Neural cell (in vitro differentiated cells): ENCODE data around the gene CLSTN1. TPM values are rescaled to one million over a fixed set of nuclear protein-coding genes. Genes with fewer than 3 reads are reported as not detected.

ENCODE experiments used
- H2AFZ ChIP-seq: fragments of 200-600, 300-800 bp; sonication (generic), shearing (Covaris generic); 2 replicates; pipeline ENCODE4 v1.6.0; 2014; ENCODE audit warnings: low read depth, mild to moderate bottlenecking, antibody characterized with exemption, low read length, moderate library complexity
- H3F3A ChIP-seq: fragments of 200-600 bp; shearing (Covaris generic); 2 replicates; pipeline ENCODE4 v1.6.1; 2016; ENCODE audit warnings: mild to moderate bottlenecking, moderate library complexity, mixed read lengths, antibody characterized with exemption, low read length; ENCODE audit not compliant: insufficient read depth, poor library complexity, severe bottlenecking
- H3K27ac ChIP-seq: fragments of 200-600, 300-800 bp; sonication (generic), shearing (Covaris generic); 2 replicates; pipeline ENCODE4 v1.5.1; 2014; ENCODE audit warnings: mild to moderate bottlenecking, low read length, moderate library complexity
- H3K27me3 ChIP-seq: fragments of 300-800, 200-600 bp; sonication (generic), shearing (Covaris generic); 2 replicates; pipeline ENCODE4 v1.6.0; 2014; ENCODE audit warnings: mild to moderate bottlenecking, low read depth, low read length, moderate library complexity; ENCODE audit not compliant: insufficient read depth
- H3K36me3 ChIP-seq: fragments of 300-800, 200-600 bp; sonication (generic), shearing (Covaris generic); 2 replicates; pipeline ENCODE4 v1.5.1; 2014; ENCODE audit warnings: mild to moderate bottlenecking, antibody characterized with exemption, low read length, moderate library complexity; ENCODE audit not compliant: insufficient read depth
- H3K4me2 ChIP-seq: fragments of 300-800, 200-600 bp; sonication (generic), shearing (Covaris generic); 2 replicates; pipeline ENCODE4 v1.6.0; 2014; ENCODE audit warnings: mild to moderate bottlenecking, low read length
- H3K4me3 ChIP-seq: fragments of 300-800, 200-600 bp; sonication (generic), shearing (Covaris generic); 2 replicates; pipeline ENCODE4 v1.5.1; 2014; ENCODE audit warnings: mild to moderate bottlenecking, low read length, moderate library complexity
- H3K79me2 ChIP-seq: fragments of 200-600 bp; shearing (Covaris generic); replicated peaks from 2 replicates; pipeline ENCODE4 v1.6.0; 2014; ENCODE audit warnings: mild to moderate bottlenecking, low read length, moderate library complexity; ENCODE audit not compliant: insufficient read depth
- H3K9ac ChIP-seq: fragments of 300-800, 200-600 bp; sonication (generic), shearing (Covaris generic); 2 replicates; pipeline ENCODE4 v1.6.1; 2016; ENCODE audit warnings: mild to moderate bottlenecking, low read length, mixed read lengths
- H3K9me2 ChIP-seq: fragments of 200-600 bp; shearing (Covaris generic); 2 replicates; pipeline ENCODE4 v1.6.1; 2016; ENCODE audit warnings: mild to moderate bottlenecking, low read length, mixed read lengths; ENCODE audit not compliant: insufficient read depth
- H3K9me3 ChIP-seq: fragments of 200-600, 300-800 bp; sonication (generic), shearing (Covaris generic); 2 replicates; pipeline ENCODE4 v1.6.1; 2016; ENCODE audit warnings: mild to moderate bottlenecking, mixed run types, low read length, moderate library complexity, mixed read lengths
- H4K20me1 ChIP-seq: fragments of 200-600 bp; shearing (Covaris generic); 2 replicates; pipeline ENCODE4 v1.6.1; 2016; ENCODE audit warnings: mild to moderate bottlenecking, mixed run types; ENCODE audit not compliant: insufficient read depth
- EP300 ChIP-seq: fragments of 450-650 bp; conservative IDR thresholded peaks from 2 replicates; pipeline ENCODE4 v1.6.1; 2014; ENCODE audit warnings: antibody characterized with exemption, mild to moderate bottlenecking, moderate library complexity; ENCODE audit not compliant: poor library complexity, severe bottlenecking
- EZH2 ChIP-seq: fragments of 200-600, 300-800 bp; shearing (Covaris generic), sonication (generic); IDR thresholded peaks from 2 replicates; pipeline ENCODE4 v1.6.1; 2014; ENCODE audit warnings: antibody characterized with exemption, low read length, borderline replicate concordance, mild to moderate bottlenecking; ENCODE audit not compliant: insufficient read depth, poor library complexity, severe bottlenecking
- MXI1 ChIP-seq: fragments of 450-650 bp; conservative IDR thresholded peaks from 2 replicates; pipeline ENCODE4 v1.6.1; 2014; ENCODE audit warnings: antibody characterized with exemption, mild to moderate bottlenecking; ENCODE audit not compliant: poor library complexity, severe bottlenecking
- POLR2AphosphoS5 ChIP-seq: IDR thresholded peaks from 2 replicates; pipeline ENCODE4 v1.6.1; 2012
- RAD21 ChIP-seq: fragments of 450-650 bp; conservative IDR thresholded peaks from 2 replicates; pipeline ENCODE4 v1.6.1; 2014; ENCODE audit warnings: antibody characterized with exemption, mild to moderate bottlenecking, moderate library complexity
- SMC3 ChIP-seq: fragments of 450-650 bp; conservative IDR thresholded peaks from 2 replicates; pipeline ENCODE4 v1.6.1; 2014; ENCODE audit warnings: antibody characterized with exemption, mild to moderate bottlenecking, moderate library complexity; ENCODE audit not compliant: poor library complexity
- TAF1 ChIP-seq: IDR thresholded peaks from 2 replicates; pipeline ENCODE4 v1.6.1; 2012; ENCODE audit warnings: low read depth
- polyA plus RNA-seq: library from polyadenylated mRNA; depleted of rRNA; stranded (reverse); fragments of >200 nt; gene quantifications from 2 replicates; pipeline ENCODE4 v1.2.3, GENCODE V29; 2014
- TF ChIP-seq, protein P1 (sequence below): IDR thresholded peaks from 2 replicates; pipeline ENCODE4 v1.6.1; 2012; ENCODE audit warnings: borderline replicate concordance
- TF ChIP-seq, protein P2 (sequence below): fragments of 450-650 bp; IDR thresholded peaks from 2 replicates; pipeline ENCODE4 v1.5.1; 2014; ENCODE audit warnings: antibody characterized with exemption, mild to moderate bottlenecking, moderate library complexity; ENCODE audit not compliant: poor library complexity, severe bottlenecking

The CLSTN1 gene
- polyA plus RNA-seq, 1 donor from 2014 or later: 77.2 TPM

GRCh38 chr1:9689011-9689706 is 134.6 kb downstream of the CLSTN1 start:
- H3K4me2 ChIP-seq: no peak overlapping the region
- no peak overlapping the region for H3K27ac ChIP-seq
- H3K27me3 ChIP-seq: peaks cover 32% of the 10 kb centered on the region
- H3K79me2 ChIP-seq: no peaks in the 10 kb centered on the region
- peak overlapping the region; percentile 58 for H3K9ac ChIP-seq
- TF ChIP-seq EZH2: no peak
- TF ChIP-seq, protein P1, sequence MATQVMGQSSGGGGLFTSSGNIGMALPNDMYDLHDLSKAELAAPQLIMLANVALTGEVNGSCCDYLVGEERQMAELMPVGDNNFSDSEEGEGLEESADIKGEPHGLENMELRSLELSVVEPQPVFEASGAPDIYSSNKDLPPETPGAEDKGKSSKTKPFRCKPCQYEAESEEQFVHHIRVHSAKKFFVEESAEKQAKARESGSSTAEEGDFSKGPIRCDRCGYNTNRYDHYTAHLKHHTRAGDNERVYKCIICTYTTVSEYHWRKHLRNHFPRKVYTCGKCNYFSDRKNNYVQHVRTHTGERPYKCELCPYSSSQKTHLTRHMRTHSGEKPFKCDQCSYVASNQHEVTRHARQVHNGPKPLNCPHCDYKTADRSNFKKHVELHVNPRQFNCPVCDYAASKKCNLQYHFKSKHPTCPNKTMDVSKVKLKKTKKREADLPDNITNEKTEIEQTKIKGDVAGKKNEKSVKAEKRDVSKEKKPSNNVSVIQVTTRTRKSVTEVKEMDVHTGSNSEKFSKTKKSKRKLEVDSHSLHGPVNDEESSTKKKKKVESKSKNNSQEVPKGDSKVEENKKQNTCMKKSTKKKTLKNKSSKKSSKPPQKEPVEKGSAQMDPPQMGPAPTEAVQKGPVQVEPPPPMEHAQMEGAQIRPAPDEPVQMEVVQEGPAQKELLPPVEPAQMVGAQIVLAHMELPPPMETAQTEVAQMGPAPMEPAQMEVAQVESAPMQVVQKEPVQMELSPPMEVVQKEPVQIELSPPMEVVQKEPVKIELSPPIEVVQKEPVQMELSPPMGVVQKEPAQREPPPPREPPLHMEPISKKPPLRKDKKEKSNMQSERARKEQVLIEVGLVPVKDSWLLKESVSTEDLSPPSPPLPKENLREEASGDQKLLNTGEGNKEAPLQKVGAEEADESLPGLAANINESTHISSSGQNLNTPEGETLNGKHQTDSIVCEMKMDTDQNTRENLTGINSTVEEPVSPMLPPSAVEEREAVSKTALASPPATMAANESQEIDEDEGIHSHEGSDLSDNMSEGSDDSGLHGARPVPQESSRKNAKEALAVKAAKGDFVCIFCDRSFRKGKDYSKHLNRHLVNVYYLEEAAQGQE: no peak
- TF ChIP-seq TAF1: no peak
- no peak for TF ChIP-seq RAD21
- no peak for TF ChIP-seq MXI1
- TF ChIP-seq EP300: no peak
- TF ChIP-seq POLR2AphosphoS5: no peak
- TF ChIP-seq, protein P2, sequence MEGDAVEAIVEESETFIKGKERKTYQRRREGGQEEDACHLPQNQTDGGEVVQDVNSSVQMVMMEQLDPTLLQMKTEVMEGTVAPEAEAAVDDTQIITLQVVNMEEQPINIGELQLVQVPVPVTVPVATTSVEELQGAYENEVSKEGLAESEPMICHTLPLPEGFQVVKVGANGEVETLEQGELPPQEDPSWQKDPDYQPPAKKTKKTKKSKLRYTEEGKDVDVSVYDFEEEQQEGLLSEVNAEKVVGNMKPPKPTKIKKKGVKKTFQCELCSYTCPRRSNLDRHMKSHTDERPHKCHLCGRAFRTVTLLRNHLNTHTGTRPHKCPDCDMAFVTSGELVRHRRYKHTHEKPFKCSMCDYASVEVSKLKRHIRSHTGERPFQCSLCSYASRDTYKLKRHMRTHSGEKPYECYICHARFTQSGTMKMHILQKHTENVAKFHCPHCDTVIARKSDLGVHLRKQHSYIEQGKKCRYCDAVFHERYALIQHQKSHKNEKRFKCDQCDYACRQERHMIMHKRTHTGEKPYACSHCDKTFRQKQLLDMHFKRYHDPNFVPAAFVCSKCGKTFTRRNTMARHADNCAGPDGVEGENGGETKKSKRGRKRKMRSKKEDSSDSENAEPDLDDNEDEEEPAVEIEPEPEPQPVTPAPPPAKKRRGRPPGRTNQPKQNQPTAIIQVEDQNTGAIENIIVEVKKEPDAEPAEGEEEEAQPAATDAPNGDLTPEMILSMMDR: no peak
- TF ChIP-seq SMC3: no peak
- no peaks in the 10 kb centered on the region for H3K36me3 ChIP-seq
- H4K20me1 ChIP-seq: no peaks in the 10 kb centered on the region
- no peaks in the 10 kb centered on the region for H3K9me2 ChIP-seq
- H3F3A ChIP-seq: no peaks in the 10 kb centered on the region
- H3K9me3 ChIP-seq: no peaks in the 10 kb centered on the region
- peak overlapping the region; percentile 69 for H3K4me3 ChIP-seq
- peak overlapping the region; percentile 8 for H2AFZ ChIP-seq

GRCh38 chr1:9688599-9688998 is 135.2 kb downstream of the CLSTN1 start:
- Histone ChIP-seq H3K9ac (no peak overlapping the region), H3F3A (no peaks in the 10 kb centered on the region), H3K9me3 (no peaks in the 10 kb centered on the region), H2AFZ (no peak overlapping the region), H4K20me1 (no peaks in the 10 kb centered on the region), H3K9me2 (no peaks in the 10 kb centered on the region), H3K79me2 (no peaks in the 10 kb centered on the region), H3K27ac (no peak overlapping the region), H3K4me3 (peak overlapping the region; percentile 69), H3K4me2 (no peak overlapping the region), H3K27me3 (peaks cover 32% of the 10 kb centered on the region), H3K36me3 (no peaks in the 10 kb centered on the region)
- TF ChIP-seq EZH2 (no peak), EP300 (no peak), RAD21 (no peak), POLR2AphosphoS5 (no peak), MXI1 (no peak), SMC3 (no peak), TAF1 (no peak)
- TF ChIP-seq, protein P2: no peak
- TF ChIP-seq, protein P1: no peak
